Non-pigmented ciliary epithelial cell (primary cell): ENCODE results near the gene OR51B6.
A peak's percentile ranks its signal among the peaks of the same experiment; 100 is the strongest.
"Not testable (repeated sequence)": the region's sequence is repeated elsewhere in the genome, so short reads cannot be mapped to it uniquely, and the experiment has no call there.

Experiments used
- DNase-seq: peaks from one replicate; pipeline ENCODE4 v3.0.0-alpha.2; 2010; ENCODE audit warnings: low read depth

The OR51B6 gene

DNA sequence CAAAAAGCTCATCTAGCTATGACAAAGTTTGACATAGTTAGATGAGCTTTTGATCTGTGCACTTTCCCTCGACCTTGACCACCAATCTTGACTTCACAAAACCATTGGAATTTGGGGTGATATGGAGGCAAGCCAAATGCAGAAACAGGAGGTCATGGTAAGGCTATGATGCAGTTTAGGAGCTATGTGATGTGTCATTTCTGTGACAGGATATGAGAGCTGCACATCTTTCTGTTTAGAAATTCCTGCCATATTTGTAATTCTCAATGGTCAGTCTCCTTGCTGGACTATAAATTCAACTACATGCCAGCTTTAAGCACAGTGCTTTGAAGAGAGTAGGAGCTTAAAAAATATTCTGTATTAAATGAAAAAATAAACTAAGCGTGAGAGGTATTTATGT, 12.9 kb downstream of the OR51B6 start:
- DNase-seq = peak; percentile 83

DNA sequence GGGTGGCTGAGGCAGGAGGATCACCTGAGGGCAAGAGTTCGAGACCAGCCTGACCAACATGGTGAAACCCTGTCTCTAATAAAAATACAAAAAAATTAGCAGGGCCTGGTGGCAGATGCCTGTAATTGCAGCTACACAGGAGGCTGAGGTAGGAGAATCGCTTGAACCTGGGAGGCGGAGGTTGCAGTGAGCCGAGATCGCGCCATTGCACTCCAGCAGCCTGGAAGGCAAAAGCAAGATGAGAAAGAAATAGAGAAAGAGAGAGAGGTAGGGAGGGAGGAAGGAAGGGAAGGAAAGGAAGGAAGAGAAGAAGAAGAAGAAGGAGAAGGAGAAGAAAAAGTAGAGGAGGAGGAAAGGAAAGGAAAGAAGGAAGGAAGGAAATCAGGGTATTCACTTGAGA, 15.1 kb downstream of the OR51B6 start:
- DNase-seq = not testable (repeated sequence)

DNA sequence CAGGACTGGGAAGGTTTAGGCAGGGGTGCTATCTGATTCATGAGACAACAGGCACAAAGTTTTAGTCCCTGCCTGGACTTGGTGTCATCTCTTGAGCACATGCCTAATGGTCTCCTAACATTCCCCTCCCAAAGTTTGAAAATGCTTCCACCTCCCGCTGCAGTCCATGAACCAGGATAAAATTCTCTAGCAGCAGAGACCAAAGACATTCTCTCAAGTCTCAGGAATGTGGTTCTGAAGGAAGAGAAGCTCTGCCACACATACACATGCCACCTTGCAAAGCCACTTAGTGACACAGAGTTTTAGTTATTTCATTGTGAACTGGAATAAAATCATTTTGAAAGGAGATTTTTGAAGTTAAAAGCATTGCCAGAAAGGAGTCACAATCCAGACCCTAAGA, 15.5 kb downstream of the OR51B6 start:
- DNase-seq = no peak

DNA sequence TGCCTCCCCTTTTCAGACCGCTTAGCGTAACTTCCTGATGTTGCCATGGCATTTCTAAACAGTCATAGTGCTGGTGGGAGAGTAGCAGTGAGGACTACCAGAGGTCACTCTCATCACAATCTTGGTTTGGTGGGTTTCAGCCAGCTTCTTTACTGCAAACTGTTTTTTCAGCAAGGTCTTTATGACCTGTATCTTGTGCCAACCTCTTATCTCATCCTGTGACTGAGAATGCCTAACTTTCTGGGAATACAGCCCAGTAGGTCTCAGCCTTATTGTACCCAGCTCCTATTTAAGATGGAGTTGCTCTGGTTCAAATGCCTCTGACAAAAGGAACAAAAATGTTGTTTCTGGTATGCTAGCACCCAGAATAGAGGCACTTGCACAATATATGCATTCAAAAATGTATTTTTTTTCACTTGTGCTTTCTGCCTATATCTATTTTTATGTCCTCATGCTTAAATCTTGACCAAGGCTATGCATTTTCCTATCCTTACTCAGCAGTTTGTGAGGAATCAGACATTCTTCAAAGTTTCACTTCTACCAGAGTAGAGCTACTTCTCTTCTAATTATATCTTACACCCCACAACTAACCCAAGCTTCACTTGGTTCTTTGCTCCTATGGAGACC, 16.3 kb downstream of the OR51B6 start:
- DNase-seq = peak; percentile 40

DNA sequence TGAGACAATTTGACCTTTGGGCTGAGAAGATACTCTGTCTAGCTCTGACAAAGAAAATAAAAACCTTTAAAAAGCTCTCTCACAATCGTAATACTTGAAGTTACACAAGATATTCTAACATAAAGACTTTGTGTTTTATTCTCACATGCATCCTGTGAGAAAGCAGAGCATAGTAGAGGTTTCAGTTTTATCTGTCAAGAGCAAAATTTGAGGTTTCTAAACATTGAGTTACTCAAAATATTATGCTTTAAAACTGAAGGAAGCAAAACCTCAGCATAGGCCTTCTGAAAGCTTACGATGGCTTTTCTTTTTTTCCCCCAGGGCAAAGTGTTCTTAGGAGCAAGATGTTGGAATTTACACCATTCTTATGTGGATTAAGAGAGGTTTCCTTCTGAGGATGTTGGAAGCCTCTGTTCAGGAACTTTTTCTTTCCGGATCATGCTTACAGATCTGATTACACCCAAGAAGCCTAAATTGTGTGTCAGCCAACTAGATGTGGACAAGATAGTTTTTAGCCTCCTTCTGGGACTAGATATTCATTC, 17.3 kb downstream of the OR51B6 start:
- DNase-seq = no peak

DNA sequence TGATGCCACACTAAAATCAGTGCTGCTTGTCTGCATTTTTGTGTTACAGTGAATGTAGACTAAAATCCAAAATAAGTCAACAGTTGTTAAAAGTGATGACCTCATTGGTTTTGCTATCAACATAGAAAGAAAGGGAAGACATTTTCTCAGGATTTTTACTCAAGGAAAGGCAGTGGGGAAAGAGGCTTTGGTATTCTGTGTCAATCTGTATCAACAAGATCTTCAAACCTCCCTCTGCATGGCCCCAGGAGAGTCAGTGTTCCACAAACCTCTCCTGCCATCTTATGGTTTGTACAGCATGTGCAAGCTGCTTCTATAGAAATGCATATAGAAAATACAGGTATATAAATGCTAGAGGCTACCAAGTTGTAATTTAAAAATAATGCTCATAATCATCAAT, 18.5 kb downstream of the OR51B6 start:
- DNase-seq = no peak

DNA sequence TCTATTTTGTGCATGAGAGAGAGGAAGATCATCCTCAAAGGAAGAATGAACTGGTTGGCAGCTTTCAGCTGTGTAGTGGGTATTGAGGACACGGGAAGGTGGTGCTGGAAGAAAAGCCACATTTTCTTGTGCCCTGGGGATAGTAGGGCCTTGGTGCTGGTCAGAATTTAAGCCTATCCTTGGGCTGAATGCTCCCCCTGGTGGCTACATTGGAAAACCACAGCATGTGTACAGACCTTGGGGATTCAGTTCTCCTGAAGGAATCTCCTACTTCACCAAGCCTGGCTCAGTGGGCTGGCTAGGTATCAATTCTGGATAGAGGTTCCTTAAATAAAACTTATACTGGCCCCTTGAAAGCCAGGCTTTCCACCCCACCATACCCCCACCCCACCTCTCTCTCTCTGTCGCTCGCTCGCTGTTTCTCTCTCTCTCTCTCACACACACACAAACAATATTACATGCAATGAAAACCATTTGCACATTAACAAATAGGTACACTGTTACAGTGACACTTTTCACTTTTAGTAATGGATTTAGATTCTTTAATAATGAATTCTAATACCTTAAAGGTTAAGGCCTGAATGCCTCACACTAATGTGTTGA, 29.5 kb downstream of the OR51B6 start:
- peak; percentile 28 for DNase-seq

DNA sequence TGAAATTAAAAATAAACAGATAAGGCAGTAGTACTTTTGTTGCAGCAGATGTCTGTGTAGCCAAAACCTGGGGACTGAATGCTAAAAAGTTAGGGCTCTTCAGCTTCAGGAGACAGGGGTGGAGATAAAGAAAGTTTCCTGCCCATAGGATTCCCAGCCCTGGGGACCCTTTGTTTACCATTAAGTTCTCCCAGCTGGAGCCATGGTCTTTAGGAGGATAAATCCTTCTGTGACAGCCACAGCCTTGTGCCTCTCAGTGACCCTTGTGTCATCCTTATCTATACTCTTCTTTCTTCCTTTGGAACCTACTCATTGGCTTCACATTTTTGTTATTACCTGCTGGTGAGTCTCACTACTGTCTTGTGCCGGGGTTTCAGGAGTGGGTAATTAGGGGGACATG, 32.3 kb downstream of the OR51B6 start, which contains the start of gene OR51M1:
Gene OR51M1 (plus strand): TSS at position 237 of the 400 bp plus-strand sequence. CDS start 5,587 bp downstream, outside the sequence.
- DNase-seq = no peak

DNA sequence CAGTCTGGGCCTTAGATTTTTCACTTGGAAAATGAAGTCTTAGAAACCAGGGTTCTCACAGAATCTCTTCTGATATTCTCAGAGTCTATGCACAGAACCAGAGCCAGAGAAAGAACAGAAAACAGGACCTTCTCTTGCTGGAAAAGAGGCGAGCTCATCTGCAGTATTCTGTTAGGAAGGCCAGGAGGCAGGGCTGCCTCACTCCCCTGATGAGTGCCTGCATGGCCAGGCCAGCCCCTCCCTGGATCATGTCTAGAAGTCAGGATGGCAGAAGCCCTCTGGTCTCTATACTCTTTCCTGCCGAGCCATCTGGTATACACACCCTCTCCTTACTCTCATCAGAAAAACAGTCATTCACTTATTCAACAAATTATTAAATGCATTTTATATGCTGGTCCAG, 33.0 kb downstream of the OR51B6 start:
- DNase-seq = no peak

DNA sequence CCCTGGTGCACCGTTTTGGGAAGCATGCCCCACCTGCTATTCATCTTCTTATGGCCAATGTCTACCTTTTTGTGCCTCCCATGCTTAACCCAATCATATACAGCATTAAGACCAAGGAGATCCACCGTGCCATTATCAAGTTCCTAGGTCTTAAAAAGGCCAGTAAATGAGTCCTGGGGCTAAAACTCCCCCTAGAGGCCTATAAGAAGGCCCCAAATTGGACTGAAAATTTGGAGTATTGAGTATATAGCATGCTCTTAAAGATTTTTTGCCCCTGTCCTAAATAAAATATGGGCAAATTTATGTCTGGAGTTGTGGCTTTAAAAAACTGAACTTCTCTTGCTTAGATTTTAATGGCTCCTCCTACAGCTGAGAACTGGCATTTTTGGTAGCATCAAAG, 38.9 kb downstream of the OR51B6 start:
- no peak for DNase-seq

DNA sequence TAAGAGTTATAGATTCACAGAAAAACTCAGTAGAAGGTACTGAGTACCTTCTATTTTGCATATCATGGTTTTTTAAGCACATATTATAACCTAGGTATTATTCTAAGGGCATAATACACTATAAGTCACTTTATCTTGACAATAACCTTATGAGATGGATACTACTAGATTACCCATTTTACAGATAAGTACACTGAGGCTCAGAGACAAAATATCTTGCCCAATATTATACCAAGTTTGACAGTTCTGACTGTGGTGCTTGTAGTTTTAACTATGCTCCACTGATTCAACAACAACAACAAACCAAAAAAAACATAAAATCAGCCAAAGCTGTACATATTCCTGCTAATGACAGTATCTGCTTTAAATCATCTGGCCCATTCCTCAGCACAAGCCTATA, 42.8 kb downstream of the OR51B6 start:
- DNase-seq = no peak

DNA sequence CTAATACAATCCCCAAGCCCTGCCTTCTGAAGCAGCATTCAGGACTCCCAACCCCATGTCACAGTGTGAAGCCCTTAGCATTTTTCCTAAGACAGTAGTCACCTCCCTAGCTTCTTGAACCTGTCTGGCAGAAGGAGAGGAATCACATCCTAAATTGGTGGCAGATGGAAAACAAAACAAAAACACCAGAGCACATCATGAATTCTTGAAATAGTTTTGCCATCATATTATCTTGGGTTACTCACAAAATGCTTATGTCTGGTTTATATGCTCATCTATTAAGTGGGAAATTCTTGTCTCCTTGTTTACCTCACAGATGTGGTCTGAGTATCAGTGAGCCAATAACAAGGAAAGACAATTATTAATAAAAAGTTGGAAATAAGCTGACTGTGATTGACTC, 47.6 kb downstream of the OR51B6 start:
- DNase-seq = no peak
